ENCODE measurements around the gene GRM2. TPM values are rescaled to one million over a fixed set of nuclear protein-coding genes. Genes with fewer than 3 reads are reported as not detected.
A peak's percentile ranks its signal among the peaks of the same experiment; 100 is the strongest.

The GRM2 gene
- total RNA-seq, result under 1 TPM in 2 of 4 donors, not detected in 2; 0.18 to 0.20 TPM

DNA sequence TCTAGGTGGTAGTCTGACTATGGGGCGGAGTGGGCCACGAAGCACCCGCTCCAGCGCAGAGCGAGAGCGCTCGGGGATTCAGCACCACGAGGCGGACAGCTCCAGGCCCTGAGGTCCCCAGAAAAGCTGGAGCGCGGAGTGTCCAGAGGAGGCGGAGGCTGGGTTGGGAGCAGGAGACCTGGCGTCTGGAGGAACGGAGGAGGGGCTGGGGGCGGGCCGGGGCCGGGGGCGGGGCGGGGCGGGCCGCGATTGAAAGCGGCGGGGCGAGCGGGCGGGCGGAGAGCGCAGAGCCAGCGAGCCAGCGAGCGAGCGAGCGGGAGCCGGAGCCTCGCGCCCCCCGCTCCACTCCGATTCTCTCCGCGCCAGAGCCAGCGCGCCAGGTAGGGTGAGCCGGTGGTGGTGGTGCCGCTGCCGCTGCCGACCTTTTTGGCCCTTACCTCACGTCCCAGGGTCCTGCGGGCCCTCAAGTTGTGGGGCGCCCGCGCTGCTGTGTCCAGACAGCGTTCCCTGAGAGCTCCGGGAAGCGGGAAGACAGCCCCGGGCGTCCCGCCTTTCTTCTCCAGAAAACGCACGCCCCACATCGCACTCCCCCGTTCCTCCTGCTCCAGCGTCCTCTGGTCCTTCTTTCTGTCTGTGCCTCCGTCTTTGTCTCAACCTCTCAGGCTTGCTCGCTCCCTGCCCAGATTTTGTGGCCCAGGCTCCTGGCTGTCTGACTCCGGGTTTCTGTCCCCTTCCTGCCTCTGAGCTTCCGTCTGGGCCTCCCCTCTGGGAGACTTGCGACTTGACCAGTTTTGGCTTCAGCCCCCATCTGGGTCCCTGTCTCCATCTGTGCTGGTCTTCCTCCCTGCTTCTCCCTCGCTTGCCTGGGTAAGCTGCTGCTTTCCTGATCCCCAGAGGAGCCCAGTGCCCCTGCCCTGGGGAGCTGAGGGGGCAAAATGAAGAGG is at the start of gene GRM2:
Gene GRM2, plus strand, starts transcription at position 281 of the 944 bp plus-strand sequence. CDS start 1,916 bp downstream, outside the sequence.
- ATAC-seq (peak; percentile 57 to 58), DNase-seq (peak; percentile 27 to 29)
- Histone ChIP-seq H3K27me3 (no peaks in the 10 kb centered on the region), H3K27ac (no peak within 1 kb of the TSS), H3K9me3 (no peaks in the 10 kb centered on the region), H3K4me3 (no peak within 1 kb of the TSS), H3K36me3 (peaks cover 0 to 3% of the 10 kb centered on the region in 2 donors), H3K4me1 (no peaks in the 10 kb centered on the region)
- TF ChIP-seq POLR2A (IDR thresholded peaks at IDR 0.05), result no peak
- TF ChIP-seq, protein P1, sequence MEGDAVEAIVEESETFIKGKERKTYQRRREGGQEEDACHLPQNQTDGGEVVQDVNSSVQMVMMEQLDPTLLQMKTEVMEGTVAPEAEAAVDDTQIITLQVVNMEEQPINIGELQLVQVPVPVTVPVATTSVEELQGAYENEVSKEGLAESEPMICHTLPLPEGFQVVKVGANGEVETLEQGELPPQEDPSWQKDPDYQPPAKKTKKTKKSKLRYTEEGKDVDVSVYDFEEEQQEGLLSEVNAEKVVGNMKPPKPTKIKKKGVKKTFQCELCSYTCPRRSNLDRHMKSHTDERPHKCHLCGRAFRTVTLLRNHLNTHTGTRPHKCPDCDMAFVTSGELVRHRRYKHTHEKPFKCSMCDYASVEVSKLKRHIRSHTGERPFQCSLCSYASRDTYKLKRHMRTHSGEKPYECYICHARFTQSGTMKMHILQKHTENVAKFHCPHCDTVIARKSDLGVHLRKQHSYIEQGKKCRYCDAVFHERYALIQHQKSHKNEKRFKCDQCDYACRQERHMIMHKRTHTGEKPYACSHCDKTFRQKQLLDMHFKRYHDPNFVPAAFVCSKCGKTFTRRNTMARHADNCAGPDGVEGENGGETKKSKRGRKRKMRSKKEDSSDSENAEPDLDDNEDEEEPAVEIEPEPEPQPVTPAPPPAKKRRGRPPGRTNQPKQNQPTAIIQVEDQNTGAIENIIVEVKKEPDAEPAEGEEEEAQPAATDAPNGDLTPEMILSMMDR (IDR thresholded peaks at IDR 0.05 in 4 of 5, conservative IDR thresholded peaks at IDR 0.05 in 1 of 5), result no peak
- intact Hi-C loops (cut with DNase I; ENCODE audit: low total_unique reads) (no loop called here), in situ Hi-C loops (cut with MboI; ENCODE audit: low sequenced_read_pairs in 4 of 4) (no loop called here)

DNA sequence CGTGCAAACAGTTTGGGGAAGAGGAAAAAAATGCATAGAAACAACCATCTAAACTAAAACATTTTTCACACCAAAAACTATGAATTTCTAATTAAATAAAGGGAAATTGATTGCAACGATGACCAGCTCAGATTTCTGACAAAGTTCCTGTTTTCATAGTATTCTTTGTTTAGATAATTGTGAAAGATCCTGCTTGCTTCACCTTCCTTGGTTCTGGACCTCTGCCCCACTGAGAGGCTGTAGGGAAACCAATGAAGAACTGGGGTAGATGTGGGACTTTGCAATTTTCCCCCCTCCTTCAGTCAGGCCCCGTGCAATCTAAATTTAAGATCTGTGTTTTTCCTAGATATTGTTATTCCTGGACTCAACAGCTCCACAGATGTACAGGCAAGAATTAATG is 49.6 kb upstream of the GRM2 start:
- TF ChIP-seq POLR2A (IDR thresholded peaks at IDR 0.05), result no peak
- TF ChIP-seq, protein P1 (IDR thresholded peaks at IDR 0.05 in 4 of 5, conservative IDR thresholded peaks at IDR 0.05 in 1 of 5), result no peak
- no peak overlapping the region for H3K4me3 ChIP-seq
- H3K27me3 ChIP-seq, result no peaks in the 10 kb centered on the region
- no peak for DNase-seq
- H3K4me1 ChIP-seq, result no peaks in the 10 kb centered on the region
- no peak overlapping the region for H3K27ac ChIP-seq
- intact Hi-C loops (cut with DNase I; ENCODE audit: low total_unique reads) (no loop called here), in situ Hi-C loops (cut with MboI; ENCODE audit: low sequenced_read_pairs in 4 of 4) (loop anchor here in 1 of 4 donors (25.0 kb wide), 1 partner anchor 270 kb away; the partner anchor contains the start of genes MANF and RBM15B)
- ATAC-seq, result no peak
- no peaks in the 10 kb centered on the region for H3K9me3 ChIP-seq
- H3K36me3 ChIP-seq, result peaks cover 0 to 50% of the 10 kb centered on the region in 2 donors

DNA sequence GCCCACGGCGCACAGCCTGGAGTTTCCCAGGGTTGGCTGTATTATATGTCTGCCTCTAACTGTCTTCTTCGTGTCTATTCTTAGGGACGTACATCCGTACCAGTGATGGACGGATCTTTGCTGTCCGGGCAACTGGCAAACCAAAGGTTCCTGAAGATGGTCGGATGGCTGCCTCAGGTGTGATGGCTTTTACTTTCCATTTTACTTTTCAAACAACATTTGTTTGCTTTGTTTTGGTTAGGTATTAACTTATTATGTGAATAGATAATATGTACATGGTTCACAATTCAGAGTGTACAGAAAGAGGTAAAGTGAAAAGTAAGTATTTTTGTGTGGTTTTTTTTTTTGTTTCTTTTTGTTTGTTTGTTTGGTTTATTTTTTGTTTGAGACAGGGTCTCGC is 46.9 kb upstream of the GRM2 start:
- H3K4me3 ChIP-seq, result no peak overlapping the region
- no peaks in the 10 kb centered on the region for H3K9me3 ChIP-seq
- in situ Hi-C loops (cut with MboI; ENCODE audit: low sequenced_read_pairs in 4 of 4) (loop anchor here in 1 of 4 donors (25.0 kb wide), 1 partner anchor 273 kb away; the partner anchor contains the start of genes MANF and RBM15B), intact Hi-C loops (cut with DNase I; ENCODE audit: low total_unique reads) (no loop called here)
- no peak for TF ChIP-seq POLR2A (IDR thresholded peaks at IDR 0.05)
- TF ChIP-seq, protein P1 (IDR thresholded peaks at IDR 0.05 in 4 of 5, conservative IDR thresholded peaks at IDR 0.05 in 1 of 5), result no peak
- no peak for DNase-seq
- no peaks in the 10 kb centered on the region for H3K4me1 ChIP-seq
- no peaks in the 10 kb centered on the region for H3K27me3 ChIP-seq
- no peak for ATAC-seq
- H3K27ac ChIP-seq, result no peak overlapping the region
- H3K36me3 ChIP-seq, result peaks cover 0 to 61% of the 10 kb centered on the region in 2 donors

DNA sequence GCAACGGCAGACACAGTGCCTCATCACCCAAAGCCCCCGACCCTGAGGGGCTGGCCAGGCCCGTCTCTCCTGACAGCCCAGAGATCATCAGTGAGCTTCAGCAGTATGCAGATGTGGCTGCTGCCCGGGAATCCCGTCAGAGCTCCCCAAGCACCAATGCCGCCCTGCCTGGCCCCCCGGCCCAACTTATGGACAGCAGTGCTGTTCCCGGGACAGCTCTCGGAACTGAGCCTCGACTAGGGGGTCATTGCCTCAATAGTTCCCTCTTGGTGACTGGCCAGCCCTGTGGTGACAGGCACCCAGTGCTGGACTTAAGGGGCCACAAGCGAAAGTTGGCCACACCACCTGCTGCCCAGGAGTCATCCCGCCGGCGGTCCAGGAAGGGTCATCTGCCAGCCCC is 44.4 kb upstream of the GRM2 start:
- no peak for DNase-seq
- Histone ChIP-seq H3K27ac (no peak overlapping the region), H3K4me1 (no peaks in the 10 kb centered on the region), H3K36me3 (peaks cover 0 to 51% of the 10 kb centered on the region in 2 donors), H3K27me3 (no peaks in the 10 kb centered on the region), H3K4me3 (no peak overlapping the region), H3K9me3 (no peaks in the 10 kb centered on the region)
- TF ChIP-seq, protein P1 (IDR thresholded peaks at IDR 0.05 in 4 of 5, conservative IDR thresholded peaks at IDR 0.05 in 1 of 5), result no peak
- no peak for TF ChIP-seq POLR2A (IDR thresholded peaks at IDR 0.05)
- intact Hi-C loops (cut with DNase I; ENCODE audit: low total_unique reads), result no loop called here
- no peak for ATAC-seq
- in situ Hi-C loops (cut with MboI; ENCODE audit: low sequenced_read_pairs in 4 of 4), result loop anchor here in 1 of 4 donors (25.0 kb wide), 1 partner anchor 275 kb away; the partner anchor contains the start of genes MANF and RBM15B

All from gastrocnemius medialis (tissue), 4 donors.